ENCODE data around the gene EDN2.

The EDN2 gene

GRCh38 chr1:41484402-41485241, at the start of gene EDN2:
Gene EDN2 (minus strand): TSS chr1:41484683. CDS start chr1:41484601, 82 bp downstream.
- Histone ChIP-seq H2AFZ (ENCODE audit: low read length) (no peak within 1 kb of the TSS), H3K4me3 (ENCODE audit: low read length) (no peak within 1 kb of the TSS), H3K9ac (ENCODE audit: low read length) (no peak within 1 kb of the TSS), H3K36me3 (replicated peaks; ENCODE audit: insufficient read depth, low read length) (no peaks in the 10 kb centered on the region), H3K9me2 (replicated peaks; ENCODE audit: insufficient read depth, low read length) (no peaks in the 10 kb centered on the region), H3K4me2 (ENCODE audit: low read depth, low read length) (no peak within 1 kb of the TSS), H4K20me1 (ENCODE audit: insufficient read depth, low read length) (no peaks in the 10 kb centered on the region), H3K9me3 (replicated peaks; ENCODE audit: insufficient read depth, low read length) (no peaks in the 10 kb centered on the region), H3K79me2 (ENCODE audit: low read length) (no peaks in the 10 kb centered on the region), H3F3A (ENCODE audit: insufficient read depth, low read length) (no peaks in the 10 kb centered on the region), H3K27me3 (replicated peaks; ENCODE audit: insufficient read depth, low read length) (no peaks in the 10 kb centered on the region; the same call in 1 of the 2 replicates), H3K4me1 (ENCODE audit: low read length) (peaks cover 15% of the 10 kb centered on the region), H3K27ac (ENCODE audit: low read length) (no peak within 1 kb of the TSS)
- no peak for DNase-seq
- TF ChIP-seq EZH2 (optimal IDR thresholded peaks at IDR 0.05; ENCODE audit: low read depth, low read length) (no peak), CTCF (IDR thresholded peaks at IDR 0.05; ENCODE audit: low read length) (0 out of 2 replicates have a peak, but pooled peaks have one; percentile 4), EZH2phosphoT487 (IDR thresholded peaks at IDR 0.05; ENCODE audit: low read length) (no peak)

GRCh38 chr1:41533731-41534080, 49.2 kb upstream of the EDN2 start:
- no peak overlapping the region for H3K9ac ChIP-seq (ENCODE audit: low read length)
- H3F3A ChIP-seq (ENCODE audit: insufficient read depth, low read length) = no peaks in the 10 kb centered on the region
- H3K4me2 ChIP-seq (ENCODE audit: low read depth, low read length) = no peak overlapping the region
- H2AFZ ChIP-seq (ENCODE audit: low read length) = no peak overlapping the region
- no peaks in the 10 kb centered on the region for H3K9me3 ChIP-seq (replicated peaks; ENCODE audit: insufficient read depth, low read length)
- H3K36me3 ChIP-seq (replicated peaks; ENCODE audit: insufficient read depth, low read length) = no peaks in the 10 kb centered on the region
- no peak overlapping the region for H3K4me3 ChIP-seq (ENCODE audit: low read length)
- no peak overlapping the region for H3K27ac ChIP-seq (ENCODE audit: low read length)
- no peaks in the 10 kb centered on the region for H3K4me1 ChIP-seq (ENCODE audit: low read length)
- no peaks in the 10 kb centered on the region for H3K9me2 ChIP-seq (replicated peaks; ENCODE audit: insufficient read depth, low read length)
- TF ChIP-seq CTCF (IDR thresholded peaks at IDR 0.05; ENCODE audit: low read length) = no peak
- TF ChIP-seq EZH2phosphoT487 (IDR thresholded peaks at IDR 0.05; ENCODE audit: low read length) = no peak
- no peak for TF ChIP-seq EZH2 (optimal IDR thresholded peaks at IDR 0.05; ENCODE audit: low read depth, low read length)
- no peak for DNase-seq
- no peaks in the 10 kb centered on the region for H4K20me1 ChIP-seq (ENCODE audit: insufficient read depth, low read length)
- H3K79me2 ChIP-seq (ENCODE audit: low read length) = no peaks in the 10 kb centered on the region
- H3K27me3 ChIP-seq (replicated peaks; ENCODE audit: insufficient read depth, low read length) = no peaks in the 10 kb centered on the region

- H3K4me3 ChIP-seq (ENCODE audit: low read length) = no peak overlapping the region
- no peaks in the 10 kb centered on the region for H3F3A ChIP-seq (ENCODE audit: insufficient read depth, low read length)
- no peaks in the 10 kb centered on the region for H3K79me2 ChIP-seq (ENCODE audit: low read length)
- H3K9ac ChIP-seq (ENCODE audit: low read length) = no peak overlapping the region
- TF ChIP-seq CTCF (IDR thresholded peaks at IDR 0.05; ENCODE audit: low read length) (no peak), EZH2phosphoT487 (IDR thresholded peaks at IDR 0.05; ENCODE audit: low read length) (no peak), EZH2 (optimal IDR thresholded peaks at IDR 0.05; ENCODE audit: low read depth, low read length) (no peak)
- no peaks in the 10 kb centered on the region for H3K4me1 ChIP-seq (ENCODE audit: low read length)
- no peaks in the 10 kb centered on the region for H4K20me1 ChIP-seq (ENCODE audit: insufficient read depth, low read length)
- no peak for DNase-seq
- no peaks in the 10 kb centered on the region for H3K27me3 ChIP-seq (replicated peaks; ENCODE audit: insufficient read depth, low read length)
- H3K9me3 ChIP-seq (replicated peaks; ENCODE audit: insufficient read depth, low read length) = no peaks in the 10 kb centered on the region
- no peaks in the 10 kb centered on the region for H3K36me3 ChIP-seq (replicated peaks; ENCODE audit: insufficient read depth, low read length)
- no peak overlapping the region for H3K4me2 ChIP-seq (ENCODE audit: low read depth, low read length)
- no peak overlapping the region for H2AFZ ChIP-seq (ENCODE audit: low read length)
- H3K27ac ChIP-seq (ENCODE audit: low read length) = no peak overlapping the region
- H3K9me2 ChIP-seq (replicated peaks; ENCODE audit: insufficient read depth, low read length) = no peaks in the 10 kb centered on the region
Measured at GRCh38 chr1:41533016-41533730, 48.7 kb upstream of the EDN2 start.
